OCI-LY3 (cell line): ENCODE measurements around the gene NDUFB7.
"Not testable (repeated sequence)": the region's sequence is repeated elsewhere in the genome, so short reads cannot be mapped to it uniquely, and the experiment has no call there.

Source experiments
- H2AFZ ChIP-seq: fragments of 200-600, 300-600 bp; shearing (Covaris generic); 2 replicates; pipeline ENCODE4 v1.6.0; 2014; ENCODE audit warnings: antibody characterized with exemption, low read depth, low read length
- H3K27ac ChIP-seq: fragments of 200-600, 300-600 bp; sonication (generic); 2 replicates; pipeline ENCODE4 v1.5.1; 2014; ENCODE audit warnings: mild to moderate bottlenecking, low read length, moderate library complexity, mixed read lengths
- H3K27me3 ChIP-seq: fragments of 200-600, 300-600 bp; sonication (generic); 2 replicates; pipeline ENCODE4 v1.6.1; 2014; ENCODE audit warnings: low read depth, low read length, mixed read lengths
- H3K36me3 ChIP-seq: fragments of 200-600, 300-600 bp; sonication (generic); replicated peaks from 2 replicates; pipeline ENCODE3; 2014; ENCODE audit warnings: low read depth, low read length, mixed read lengths
- H3K4me1 ChIP-seq: fragments of 300-600, 200-600 bp; sonication (generic); 2 replicates; pipeline ENCODE4 v1.6.1; 2014; ENCODE audit warnings: low read length, mixed read lengths
- H3K4me2 ChIP-seq: fragments of 200-600, 300-600 bp; sonication (generic); 2 replicates; pipeline ENCODE4 v1.6.1; 2014; ENCODE audit warnings: low read length, mixed read lengths
- H3K4me3 ChIP-seq: fragments of 300-600, 200-600 bp; sonication (generic); 2 replicates; pipeline ENCODE4 v1.5.1; 2014; ENCODE audit warnings: antibody characterized with exemption, mild to moderate bottlenecking, low read length, moderate library complexity
- H3K79me2 ChIP-seq: fragments of 300-600, 200-600 bp; shearing (Covaris generic); 2 replicates; pipeline ENCODE4 v1.6.1; 2014; ENCODE audit warnings: mild to moderate bottlenecking, low read length, mixed read lengths
- H3K9ac ChIP-seq: fragments of 300-600, 200-600 bp; shearing (Covaris generic); 2 replicates; pipeline ENCODE4 v1.6.0; 2014; ENCODE audit warnings: mild to moderate bottlenecking, low read length, moderate library complexity
- H3K9me3 ChIP-seq: fragments of 200-600, 300-600 bp; shearing (Covaris generic); 2 replicates; pipeline ENCODE4 v1.6.1; 2014; ENCODE audit warnings: low read length, mixed read lengths; ENCODE audit not compliant: insufficient read depth
- H4K20me1 ChIP-seq: fragments of 200-600, 300-600 bp; sonication (generic); 2 replicates; pipeline ENCODE4 v1.6.1; 2016; ENCODE audit warnings: low read length, mixed read lengths; ENCODE audit not compliant: insufficient read depth
- CTCF ChIP-seq: fragments of 200-600, 300-600 bp; sonication (generic); IDR thresholded peaks from 2 replicates; pipeline ENCODE4 v1.5.1; 2014; ENCODE audit warnings: antibody characterized with exemption, low read length, low read depth
- EZH2phosphoT487 ChIP-seq: fragments of 200-600 bp; shearing (Covaris generic); IDR thresholded peaks from 2 replicates; pipeline ENCODE4 v1.6.1; 2018; ENCODE audit warnings: antibody characterized with exemption, mixed run types, low read depth

The NDUFB7 gene

DNA sequence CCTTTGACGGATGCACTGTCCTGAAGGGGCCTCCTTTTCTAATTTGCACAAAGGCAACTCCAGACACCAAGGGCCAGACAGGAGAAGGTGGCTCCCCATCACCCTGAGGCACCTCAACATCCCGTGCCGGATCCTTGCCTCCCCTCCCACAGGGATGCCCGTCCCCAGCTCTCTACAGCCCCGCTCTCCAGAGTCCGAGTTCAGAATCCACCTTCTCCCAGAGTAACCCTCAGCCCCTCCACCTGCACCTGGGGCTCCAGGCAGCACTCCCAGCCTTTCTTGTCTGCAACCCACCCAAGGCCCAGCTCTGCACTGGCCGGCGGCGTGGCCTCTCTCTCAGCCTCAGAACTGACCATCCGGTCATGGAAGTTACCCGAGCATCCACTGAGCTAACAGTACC, 4.8 kb downstream of the NDUFB7 start:
- Histone ChIP-seq H3K9me3 (no peaks in the 10 kb centered on the region), H3K4me2 (no peak overlapping the region), H3K4me1 (peaks cover 9% of the 10 kb centered on the region), H3K27ac (no peak overlapping the region), H2AFZ (no peak overlapping the region), H3K4me3 (no peak overlapping the region), H3K36me3 (peaks cover 34% of the 10 kb centered on the region), H3K9ac (no peak overlapping the region), H4K20me1 (peaks cover 30% of the 10 kb centered on the region), H3K27me3 (no peaks in the 10 kb centered on the region), H3K79me2 (peaks cover 27% of the 10 kb centered on the region)
- no peak for TF ChIP-seq EZH2phosphoT487
- TF ChIP-seq CTCF = no peak

DNA sequence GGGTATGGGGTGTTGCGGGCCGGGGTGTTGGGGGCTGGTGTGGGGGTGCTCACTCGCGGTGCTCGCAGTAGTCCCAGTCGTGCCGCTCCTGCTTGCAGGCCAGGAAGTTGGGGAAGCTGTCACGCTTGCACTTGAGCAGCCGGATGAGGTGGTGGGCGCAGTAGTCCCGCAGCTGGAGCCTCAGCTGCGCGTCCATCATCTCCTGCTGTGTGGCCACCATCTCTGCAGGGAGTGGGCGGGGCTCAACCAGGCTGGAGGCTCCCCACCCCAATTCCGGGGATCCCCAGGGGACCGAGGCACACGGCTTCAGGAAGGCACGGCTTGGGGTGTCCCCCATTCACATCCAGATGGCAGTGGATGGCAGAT, 5.2 kb downstream of the NDUFB7 start:
- Histone ChIP-seq H2AFZ (no peak overlapping the region), H3K27me3 (no peaks in the 10 kb centered on the region), H3K9me3 (no peaks in the 10 kb centered on the region), H4K20me1 (peaks cover 33% of the 10 kb centered on the region), H3K36me3 (peaks cover 34% of the 10 kb centered on the region), H3K79me2 (peaks cover 27% of the 10 kb centered on the region), H3K4me3 (no peak overlapping the region), H3K4me2 (no peak overlapping the region), H3K9ac (no peak overlapping the region), H3K27ac (no peak overlapping the region), H3K4me1 (peaks cover 9% of the 10 kb centered on the region)
- TF ChIP-seq EZH2phosphoT487 (no peak), CTCF (no peak)

DNA sequence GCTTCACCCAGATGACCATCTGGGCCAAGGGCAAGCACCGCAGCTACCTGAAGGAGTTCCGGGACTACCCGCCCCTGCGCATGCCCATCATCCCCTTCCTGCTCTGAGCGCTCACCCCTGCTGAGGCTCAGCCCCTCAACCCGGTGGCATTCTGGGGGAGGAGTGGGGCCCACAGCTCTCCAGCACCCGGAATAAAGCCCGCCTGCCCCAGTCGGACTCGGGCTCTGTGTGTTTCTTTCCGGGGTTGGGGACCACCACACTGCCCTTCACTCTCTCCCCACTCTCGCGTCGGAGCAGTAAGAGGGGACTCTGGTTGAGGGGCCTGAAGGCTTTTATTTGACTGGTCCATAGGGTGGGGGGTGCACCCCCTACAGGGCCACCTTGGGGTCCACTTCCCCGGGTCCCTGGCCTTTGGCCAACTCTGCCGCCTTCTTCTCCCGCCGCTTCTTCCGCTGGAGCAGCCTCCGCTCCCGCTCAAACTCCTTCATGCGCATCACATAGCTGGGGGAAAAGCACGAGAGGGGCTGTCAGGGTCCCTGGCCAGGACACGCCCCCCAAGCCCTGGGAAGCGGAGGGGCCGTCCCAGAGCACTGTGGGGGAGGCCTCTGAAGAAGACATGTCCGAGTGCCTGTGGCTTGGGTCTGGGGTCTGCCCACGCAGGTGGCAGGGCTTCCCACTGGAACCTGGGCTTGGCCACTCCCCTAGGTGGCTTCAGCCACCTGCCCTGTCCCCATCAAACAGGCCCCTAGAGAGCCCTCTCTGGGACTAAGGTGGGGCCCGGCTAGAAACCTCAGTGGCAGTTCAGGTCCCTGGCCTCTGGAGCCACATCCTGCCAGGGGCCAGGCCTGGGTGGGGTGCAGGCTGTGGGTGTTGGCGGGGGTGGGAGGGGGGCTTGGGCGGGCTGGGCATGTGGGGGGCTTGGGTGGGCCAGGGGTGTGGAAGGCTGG, 5.8 kb downstream of the NDUFB7 start:
- TF ChIP-seq EZH2phosphoT487 = no peak
- no peak for TF ChIP-seq CTCF
- H3K4me2 ChIP-seq = no peak overlapping the region

DNA sequence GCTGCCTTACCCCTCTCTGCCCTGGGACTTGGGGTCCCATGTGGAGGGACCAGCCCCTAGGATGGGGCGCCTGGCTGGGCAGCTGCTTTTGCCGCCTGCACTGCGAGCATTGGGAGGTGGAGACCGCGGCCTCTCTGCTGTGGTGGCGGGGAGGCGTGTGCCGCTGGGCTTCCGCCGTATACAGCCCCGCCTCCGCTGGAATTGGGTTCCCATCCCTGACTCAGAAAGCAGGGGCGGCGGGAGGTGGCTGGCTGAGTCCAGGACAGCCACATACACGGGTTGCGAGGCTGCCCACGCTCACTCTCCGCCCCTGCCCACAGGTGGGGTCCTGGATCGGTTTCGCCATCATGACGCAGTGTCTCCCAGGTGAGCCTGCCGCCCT, 6.6 kb downstream of the NDUFB7 start:
- peaks cover 45% of the 10 kb centered on the region for H4K20me1 ChIP-seq
- H3K4me3 ChIP-seq = no peak overlapping the region
- no peaks in the 10 kb centered on the region for H3K4me1 ChIP-seq
- H3K27me3 ChIP-seq = no peaks in the 10 kb centered on the region
- H3K9ac ChIP-seq = no peak overlapping the region
- H3K9me3 ChIP-seq = no peaks in the 10 kb centered on the region
- H3K4me2 ChIP-seq = no peak overlapping the region
- H3K79me2 ChIP-seq = peaks cover 27% of the 10 kb centered on the region
- TF ChIP-seq CTCF (no peak), EZH2phosphoT487 (no peak)
- no peak overlapping the region for H2AFZ ChIP-seq
- peaks cover 32% of the 10 kb centered on the region for H3K36me3 ChIP-seq
- no peak overlapping the region for H3K27ac ChIP-seq

More for the DNA sequence above, 5.8 kb downstream of the NDUFB7 start:
- Histone ChIP-seq H3K4me3 (no peak overlapping the region), H3K27me3 (no peaks in the 10 kb centered on the region), H2AFZ (no peak overlapping the region), H3K79me2 (peaks cover 27% of the 10 kb centered on the region), H3K36me3 (peaks cover 34% of the 10 kb centered on the region), H3K9ac (no peak overlapping the region), H3K27ac (no peak overlapping the region), H4K20me1 (peaks cover 38% of the 10 kb centered on the region), H3K4me1 (peaks cover 6% of the 10 kb centered on the region), H3K9me3 (no peaks in the 10 kb centered on the region)

GRCh38 chr19:14564652-14565297, 7.1 kb downstream of the NDUFB7 start:
- Histone ChIP-seq H3K79me2 (peaks cover 31% of the 10 kb centered on the region), H3K36me3 (peaks cover 32% of the 10 kb centered on the region), H4K20me1 (peaks cover 50% of the 10 kb centered on the region)
- not testable (repeated sequence) for H3K27ac ChIP-seq, H3K9ac ChIP-seq, H3K9me3 ChIP-seq, H2AFZ ChIP-seq, H3K4me1 ChIP-seq, H3K27me3 ChIP-seq, H3K4me2 ChIP-seq, H3K4me3 ChIP-seq
